Measurements from ENCODE around the gene PLCG1.

The PLCG1 gene

DNA sequence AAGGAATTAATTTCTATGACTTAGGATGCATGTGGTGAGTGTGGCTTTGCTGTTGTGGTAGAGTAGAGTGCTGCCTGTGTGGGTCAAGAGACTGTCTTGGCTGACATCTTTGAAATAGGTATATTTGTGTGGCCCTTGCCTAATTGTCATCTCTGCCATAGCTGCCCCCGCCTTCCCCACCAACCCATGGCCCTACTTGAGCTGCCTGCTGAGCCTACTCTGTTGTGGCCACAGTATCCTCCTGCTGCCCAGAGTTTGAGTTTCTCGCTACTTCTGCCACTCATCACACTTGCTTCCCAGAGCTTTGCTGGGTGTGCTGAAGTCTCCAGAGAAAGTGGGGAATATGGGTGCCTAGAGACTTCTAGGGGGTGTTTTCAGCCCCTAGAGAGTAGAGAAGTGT, 8.0 kb downstream of the PLCG1 start:
- DNase-seq = no peak

DNA sequence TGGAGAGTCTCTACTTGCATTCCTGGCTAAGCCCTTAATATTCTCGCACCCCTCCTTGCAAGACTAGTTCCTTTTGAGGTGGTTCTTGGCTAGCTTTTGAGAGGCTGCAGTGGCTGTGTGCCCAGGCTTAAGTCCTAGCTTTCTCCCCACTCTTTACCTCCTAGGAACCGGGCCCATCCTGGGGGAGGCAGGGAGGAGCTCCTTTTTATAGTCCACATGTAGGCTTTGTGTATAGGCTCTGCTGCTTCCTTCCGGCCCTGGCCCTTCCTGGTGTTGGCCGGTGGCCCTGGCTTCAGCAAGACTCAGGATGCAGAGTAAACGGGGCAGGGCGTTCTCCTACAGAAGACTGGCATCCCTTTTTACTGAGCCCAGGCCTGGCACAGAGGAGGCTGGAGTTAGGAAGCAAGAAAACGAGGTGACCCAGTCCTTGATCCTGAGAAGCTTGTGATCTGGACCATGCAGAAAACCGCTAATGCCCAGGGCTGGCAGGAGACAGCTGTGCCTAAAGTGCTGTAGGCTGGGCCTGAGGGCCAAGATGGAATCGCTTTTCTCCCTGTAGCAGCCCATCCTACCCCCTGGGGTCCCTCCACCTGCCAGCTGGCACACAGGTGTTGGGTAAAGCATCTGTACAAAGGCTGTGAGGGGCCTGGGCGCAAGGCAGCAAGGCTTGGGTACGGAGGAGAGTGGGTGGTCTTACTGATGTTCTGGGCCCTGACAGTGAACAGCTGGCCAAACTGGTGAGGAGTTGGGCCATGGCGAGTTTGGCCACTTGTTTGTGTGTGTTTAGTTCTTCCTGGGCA, 8.7 kb downstream of the PLCG1 start:
- no peak for DNase-seq

GRCh38 chr20:41147767-41148191, 10.4 kb downstream of the PLCG1 start:
- DNase-seq = no peak

DNA sequence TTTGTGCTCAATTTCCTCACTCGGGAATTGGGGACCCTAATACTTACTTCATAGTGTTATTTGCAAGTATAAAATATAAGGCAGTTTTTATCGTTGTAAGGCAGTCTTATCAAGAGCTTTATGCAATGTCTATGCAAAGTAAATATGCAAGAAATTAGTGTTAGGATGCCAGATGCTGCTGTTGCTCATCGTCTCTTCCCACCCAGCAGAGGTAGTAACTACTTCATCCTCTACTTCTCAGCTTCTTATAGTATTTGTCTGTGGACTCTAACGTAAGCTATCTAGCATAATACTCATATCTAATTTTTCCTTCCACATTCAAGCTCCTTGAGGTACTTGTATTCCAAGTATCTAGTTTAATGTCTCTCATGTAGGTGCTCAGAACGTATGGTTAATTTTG, 11.6 kb downstream of the PLCG1 start:
- DNase-seq = no peak

DNA sequence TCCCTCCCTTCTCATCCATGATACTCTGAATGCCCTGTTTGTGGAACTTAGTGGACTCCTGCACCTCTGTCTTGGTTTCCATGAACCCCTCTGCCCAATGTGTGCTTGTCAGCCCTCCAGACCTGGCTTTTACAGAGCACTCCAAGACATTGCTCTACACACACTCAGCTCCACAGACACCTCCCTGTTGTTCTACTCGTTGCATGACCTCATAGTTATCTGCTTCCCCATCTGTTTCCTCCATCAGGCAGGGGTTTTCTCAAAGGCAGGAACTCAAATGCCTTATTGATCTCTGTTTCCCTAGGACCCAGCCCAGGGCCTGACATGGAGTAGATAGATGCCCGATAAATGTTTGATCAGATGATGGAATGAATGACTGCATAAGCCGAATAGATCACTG, 13.3 kb downstream of the PLCG1 start:
- DNase-seq = no peak

GRCh38 chr20:41151134-41151869, 14.0 kb downstream of the PLCG1 start:
- no peak for DNase-seq

DNA sequence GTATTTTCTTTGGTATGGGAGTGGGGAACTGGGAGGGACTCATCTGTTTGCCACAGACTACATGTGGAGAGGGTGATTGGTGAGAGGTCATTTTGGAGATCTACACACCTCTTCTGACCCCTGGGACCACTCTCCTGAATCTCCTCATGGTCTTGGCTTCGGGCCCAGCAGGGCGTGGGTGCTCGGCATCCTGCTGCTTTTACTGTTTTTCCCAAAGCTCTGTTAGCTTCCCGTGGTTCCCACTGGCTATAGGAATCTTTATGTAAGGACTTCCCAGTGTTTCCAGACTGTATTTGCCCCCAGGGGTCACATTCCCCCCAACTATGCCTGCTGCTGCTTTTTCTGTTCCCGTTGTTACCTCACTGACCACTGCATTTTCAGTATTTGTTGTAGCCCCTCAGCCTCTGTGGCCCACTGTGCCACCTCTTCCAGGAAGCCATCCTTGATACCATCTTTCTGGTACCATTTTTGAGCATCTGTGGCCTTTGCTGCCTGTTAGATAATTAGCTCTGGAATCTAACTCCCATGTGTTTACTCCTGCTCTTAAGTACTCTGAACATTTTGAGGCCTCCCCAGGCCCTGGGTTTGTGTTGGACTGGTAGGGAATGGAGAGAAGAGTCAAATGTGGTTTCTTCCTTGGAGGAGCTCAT, 14.9 kb downstream of the PLCG1 start:
- DNase-seq = no peak

DNA sequence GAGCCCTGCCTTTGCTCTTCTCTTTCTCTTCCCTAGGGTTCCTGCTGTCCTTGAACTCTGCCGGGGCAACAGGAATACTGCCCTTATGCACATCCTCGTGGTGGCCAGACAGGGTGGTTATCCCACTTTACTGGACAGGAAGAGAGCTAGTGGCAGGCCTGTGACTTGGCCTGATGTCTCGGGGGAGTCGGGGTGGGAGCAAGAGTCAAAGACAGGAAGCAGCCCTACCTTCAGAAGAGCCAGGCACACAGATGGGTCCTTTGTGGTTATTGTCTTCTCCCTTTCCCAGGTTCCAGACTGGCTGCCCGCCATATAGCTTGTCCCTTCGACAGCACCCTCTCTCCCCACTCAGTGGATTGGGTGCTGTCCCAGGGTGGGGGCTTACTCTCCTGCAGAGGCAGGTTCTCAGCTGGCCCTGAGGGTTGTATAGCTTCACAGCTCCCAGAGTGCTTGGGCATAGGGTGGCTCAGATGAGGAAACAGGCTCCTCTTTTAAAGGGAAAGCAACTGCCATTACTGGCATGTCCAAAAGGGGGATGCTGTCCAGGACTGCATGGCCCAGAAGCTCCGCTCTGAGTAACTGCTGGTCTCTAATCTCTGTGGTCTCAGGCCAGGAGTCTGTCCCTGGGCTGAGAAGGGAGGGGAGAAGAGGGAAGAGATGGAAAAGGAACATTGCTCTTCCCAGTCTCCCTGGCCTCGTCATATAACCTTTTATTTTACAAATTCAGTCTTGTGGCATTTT, 17.3 kb downstream of the PLCG1 start:
- DNase-seq = no peak

DNA sequence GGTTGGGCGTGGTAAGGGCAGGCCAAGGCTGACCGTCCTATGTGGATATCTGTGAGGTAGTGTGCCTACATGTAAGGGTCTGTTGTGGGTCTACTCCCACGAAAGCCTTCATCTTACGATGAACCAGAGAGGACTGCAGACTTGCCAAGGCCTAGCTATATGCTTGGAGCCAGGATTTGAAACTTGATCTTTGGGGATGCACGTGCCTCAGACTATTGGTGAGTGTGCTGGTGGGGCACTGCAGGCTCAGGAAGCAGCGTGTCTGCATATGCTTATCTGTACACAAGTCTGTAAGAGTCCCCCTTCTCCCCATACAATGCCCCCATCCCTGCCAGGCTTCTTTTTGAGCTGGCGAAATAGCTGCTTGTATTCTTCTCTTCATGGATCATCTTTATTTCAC, 17.9 kb downstream of the PLCG1 start:
- DNase-seq = no peak

- no peak for DNase-seq
These were observed 20.8 kb downstream of the PLCG1 start for GRCh38 chr20:41158082-41158625.

DNA sequence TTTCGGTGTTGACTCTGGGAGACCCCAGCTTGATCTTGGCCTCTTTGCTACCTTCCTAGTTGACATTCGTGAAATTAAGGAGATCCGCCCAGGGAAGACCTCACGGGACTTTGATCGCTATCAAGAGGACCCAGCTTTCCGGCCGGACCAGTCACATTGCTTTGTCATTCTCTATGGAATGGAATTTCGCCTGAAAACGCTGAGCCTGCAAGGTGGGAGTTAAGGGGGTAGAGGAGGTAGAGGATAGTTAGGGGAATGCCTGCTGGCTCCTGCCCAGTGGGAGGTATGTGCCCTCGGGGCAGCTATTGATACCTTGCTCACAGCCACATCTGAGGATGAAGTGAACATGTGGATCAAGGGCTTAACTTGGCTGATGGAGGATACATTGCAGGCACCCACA, 22.2 kb downstream of the PLCG1 start:
- no peak for DNase-seq

- no peak for DNase-seq
These were observed 23.3 kb downstream of the PLCG1 start for GRCh38 chr20:41160686-41161085.

DNA sequence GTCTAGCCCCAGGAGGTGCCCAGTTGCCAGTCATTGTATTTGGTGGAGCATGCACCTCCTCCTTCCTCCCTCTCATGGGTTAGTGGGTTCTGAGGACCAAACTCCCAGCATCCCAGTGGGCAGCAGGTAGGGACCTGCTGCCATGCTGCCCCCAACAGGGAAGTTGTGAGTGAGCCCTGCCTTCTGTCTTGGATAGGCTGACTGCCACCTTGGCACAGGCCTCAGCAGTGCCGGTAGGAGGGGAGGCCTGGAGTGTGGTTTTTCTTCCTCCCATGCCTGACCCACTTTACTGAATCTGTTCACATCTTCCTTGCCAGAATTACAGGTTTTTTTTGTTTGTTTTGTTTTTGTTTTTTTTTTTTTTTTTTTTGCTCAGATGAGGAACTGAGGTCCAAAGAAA, 24.5 kb downstream of the PLCG1 start:
- DNase-seq = no peak

DNA sequence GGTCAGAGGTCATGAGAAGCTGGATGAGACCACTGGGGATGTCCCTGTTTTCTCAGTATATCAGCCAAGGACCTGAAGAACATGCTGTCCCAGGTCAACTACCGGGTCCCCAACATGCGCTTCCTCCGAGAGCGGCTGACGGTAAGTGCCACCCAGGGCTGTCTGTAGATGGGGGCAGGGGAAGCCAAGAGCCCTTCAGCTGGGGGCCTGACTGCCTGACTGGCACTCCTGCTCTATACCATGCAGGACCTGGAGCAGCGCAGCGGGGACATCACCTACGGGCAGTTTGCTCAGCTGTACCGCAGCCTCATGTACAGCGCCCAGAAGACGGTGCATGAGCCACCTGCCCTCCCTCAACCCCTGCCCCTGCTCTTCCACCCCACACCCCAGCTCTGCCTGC, 25.1 kb downstream of the PLCG1 start:
- no peak for DNase-seq

DNA sequence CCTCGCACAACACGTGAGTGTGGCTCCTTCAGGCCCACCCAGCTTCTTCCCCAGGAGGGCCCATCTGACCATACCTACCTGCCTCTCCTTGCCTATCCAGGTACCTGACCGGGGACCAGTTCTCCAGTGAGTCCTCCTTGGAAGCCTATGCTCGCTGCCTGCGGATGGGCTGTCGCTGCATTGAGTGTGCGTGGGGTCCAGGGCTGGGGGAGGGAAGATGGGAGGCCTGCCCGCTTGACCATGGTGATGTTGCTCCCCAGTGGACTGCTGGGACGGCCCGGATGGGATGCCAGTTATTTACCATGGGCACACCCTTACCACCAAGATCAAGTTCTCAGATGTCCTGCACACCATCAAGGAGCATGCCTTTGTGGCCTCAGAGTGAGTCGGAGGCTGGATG, 26.5 kb downstream of the PLCG1 start:
- DNase-seq = no peak

GRCh38 chr20:41165001-41165882, 27.9 kb downstream of the PLCG1 start:
- DNase-seq = no peak

GRCh38 chr20:41166201-41167117, 29.1 kb downstream of the PLCG1 start:
- DNase-seq = no peak

DNA sequence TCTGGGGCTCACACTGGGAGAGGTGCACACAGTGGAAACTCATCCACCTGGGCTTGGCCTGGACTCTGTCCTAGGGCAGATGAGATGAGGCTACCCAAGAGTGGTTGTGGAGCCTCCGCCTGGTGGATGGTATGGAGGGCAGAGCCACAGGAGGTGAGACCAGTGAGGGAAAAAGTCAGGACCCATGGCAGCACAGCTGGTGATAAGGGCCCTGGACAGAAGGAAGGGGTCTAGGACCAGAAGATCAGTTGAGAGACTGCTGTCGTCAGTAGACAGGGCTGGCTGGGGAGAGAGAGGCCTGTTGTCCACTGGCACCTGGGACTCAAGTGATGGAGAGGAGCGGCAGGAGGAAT, 29.8 kb downstream of the PLCG1 start:
- no peak for DNase-seq

DNA sequence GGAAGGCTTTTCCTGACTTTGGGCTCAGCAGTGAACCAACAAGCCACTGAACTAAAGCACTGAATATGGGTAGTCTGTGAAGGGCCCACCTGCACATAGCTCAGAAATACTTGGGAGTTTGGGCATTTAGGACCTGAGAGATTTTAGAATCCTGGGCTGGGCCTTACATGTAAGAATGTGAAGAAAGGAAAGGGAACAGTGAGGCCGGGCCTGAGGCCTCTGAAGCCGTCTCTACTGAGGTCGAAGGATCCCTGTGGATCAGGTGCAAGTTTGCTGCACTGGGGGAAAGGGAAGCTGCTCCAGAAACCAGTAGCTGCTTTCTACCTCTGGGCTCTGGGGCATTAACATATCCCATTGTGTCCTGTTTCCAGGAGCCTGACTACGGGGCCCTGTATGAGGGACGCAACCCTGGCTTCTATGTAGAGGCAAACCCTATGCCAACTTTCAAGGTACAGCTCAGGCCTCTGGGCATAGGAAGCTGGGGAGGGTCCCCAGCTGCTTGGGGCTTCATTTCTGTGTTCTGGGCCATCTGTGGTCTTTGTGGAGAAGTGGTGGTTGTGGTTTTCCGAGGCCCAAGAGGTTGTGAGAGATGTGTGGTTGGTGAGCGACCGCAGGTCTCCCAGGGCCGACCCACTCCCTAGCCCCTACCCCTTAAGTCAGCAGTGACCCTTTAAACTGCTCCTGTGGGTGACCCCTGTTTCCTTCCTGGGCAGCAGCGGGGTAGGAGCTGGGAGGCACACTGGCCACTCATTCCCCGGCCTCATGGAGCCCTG, 30.3 kb downstream of the PLCG1 start:
- DNase-seq = no peak

Measured in SHP77 (cell line).